ENCODE results near the gene ZRSR2. TPM values are rescaled to one million over a fixed set of nuclear protein-coding genes. Genes with fewer than 3 reads are reported as not detected.

The ZRSR2 gene
- total and polyA plus RNA-seq, 2 of the 8 experiments (the other 6 are each of a cell fraction or from before 2014, with no cell fraction given) = 3.9 to 6.9 TPM

GRCh38 chrX:15786915-15787314, 3.4 kb upstream of the ZRSR2 start:
- no peak overlapping the region for H4K8ac ChIP-seq (ENCODE audit: extremely low read depth, insufficient read depth, low read length)
- H3K4me1 ChIP-seq (replicated peaks in 1 of 4; ENCODE audit: control insufficient read depth in 3 of 4, insufficient read depth in 4 of 4, low read length in 3 of 4) = peaks cover 0 to 2% (median 0%) of the 10 kb centered on the region in 4 experiments; a peak in 2 of 7 replicates
- DNase-seq (ENCODE audit: low read depth in 1 of 2, low spot score in 2 of 2) = no peak
- H3K56ac ChIP-seq (replicated peaks; ENCODE audit: insufficient read length, low read depth, low read length) = no peak overlapping the region
- TF ChIP-seq TAF7 (optimal IDR thresholded peaks at IDR 0.05; ENCODE audit: borderline replicate concordance, low read depth, low read length) (no peak), SIRT6 (IDR thresholded peaks at IDR 0.05; ENCODE audit: low read length) (no peak), KDM5A (IDR thresholded peaks at IDR 0.05; ENCODE audit: low read length) (no peak)
- peaks cover 6% of the 10 kb centered on the region; the same call in 1 of the 2 replicates for H3K23me2 ChIP-seq (ENCODE audit: low read depth, low read length)
- no peak overlapping the region for H2BK12ac ChIP-seq (ENCODE audit: low read depth, low read length)
- no peak overlapping the region for H2BK5ac ChIP-seq (ENCODE audit: low read depth, low read length)
- H3K18ac ChIP-seq (ENCODE audit: extremely low read depth, low read length) = no peak overlapping the region
- CTCF ChIA-PET (ENCODE audit: partially characterized antibody) = no interaction called here
- FAIRE-seq = no peak
- H3K4me2 ChIP-seq (ENCODE audit: insufficient read depth in 1 of 2, low read depth in 2 of 2, low read length in 2 of 2) = no peak overlapping the region
- peaks cover 0 to 4% of the 10 kb centered on the region in 2 experiments; a peak in 2 of 4 replicates for H3K79me2 ChIP-seq (ENCODE audit: control insufficient read depth in 1 of 2, insufficient read depth in 2 of 2, low read length in 2 of 2)
- no peak overlapping the region for H3K27ac ChIP-seq (ENCODE audit: low read depth, low read length)
- H4K91ac ChIP-seq (replicated peaks; ENCODE audit: insufficient read length, low read length) = no peak overlapping the region
- H3K79me1 ChIP-seq (ENCODE audit: low read depth, low read length) = no peaks in the 10 kb centered on the region
- H2BK20ac ChIP-seq (ENCODE audit: low read length) = no peak overlapping the region
- H2AK5ac ChIP-seq (ENCODE audit: low read depth, low read length) = no peak overlapping the region
- no peak overlapping the region for H3K23ac ChIP-seq (ENCODE audit: insufficient read length)
- no peaks in the 10 kb centered on the region for H4K20me1 ChIP-seq (replicated peaks in 1 of 2; ENCODE audit: control insufficient read depth in 1 of 2, insufficient read depth in 2 of 2, low read length in 2 of 2)
- H3K14ac ChIP-seq (ENCODE audit: insufficient read length) = no peak overlapping the region
- no peak overlapping the region for H4K5ac ChIP-seq (ENCODE audit: insufficient read length, low read depth, low read length)
- POLR2A ChIA-PET (ENCODE audit: partially characterized antibody) = no interaction called here
- 80% methylated on average over 2 of the region's 3 CpGs; no CpG with 5 or more reads in 1 of the 2 experiments for WGBS, 2 experiments (ENCODE audit: extremely low coverage in 1 of 2, insufficient coverage in 1 of 2, insufficient read length in 1 of 2, insufficient replicate concordance in 2 of 2, low coverage in 1 of 2, low lambda C conversion rate in 2 of 2, missing lambda C conversion rate in 1 of 2)
- H2AFZ ChIP-seq (ENCODE audit: low read length) = no peak overlapping the region
- no peaks in the 10 kb centered on the region for H3K27me3 ChIP-seq (replicated peaks in 1 of 4; ENCODE audit: control insufficient read depth in 3 of 4, extremely low read depth in 1 of 4, insufficient read depth in 3 of 4, low read length in 3 of 4)
- no peak overlapping the region for H2BK15ac ChIP-seq (ENCODE audit: low read length)
- H3K9me3 ChIP-seq (ENCODE audit: insufficient read depth in 2 of 2, low read depth in 1 of 2, low read length in 1 of 2) = no peaks in the 10 kb centered on the region
- H3K36me3 ChIP-seq (ENCODE audit: control insufficient read depth in 2 of 4, insufficient read depth in 4 of 4, low read length in 3 of 4) = no peaks in the 10 kb centered on the region; a peak in 2 of 8 replicates
- no peak overlapping the region for H2BK120ac ChIP-seq (replicated peaks; ENCODE audit: low read depth, low read length)
- no peak overlapping the region for H3K9ac ChIP-seq (replicated peaks in 1 of 4; ENCODE audit: extremely low read depth in 1 of 4, low read depth in 3 of 4, low read length in 3 of 4)
- H3K4me3 ChIP-seq (ENCODE audit: extremely low read depth in 1 of 4, insufficient read depth in 2 of 4, low read depth in 3 of 4, low read length in 4 of 4) = no peak overlapping the region
- H3K4ac ChIP-seq (replicated peaks; ENCODE audit: insufficient read length, low read depth, low read length) = no peak overlapping the region

Measured in H1 (cell line).